Fibroblast of the aortic adventitia (primary cell): Measurements from ENCODE around the gene RAB4B. TPM values are rescaled to one million over a fixed set of nuclear protein-coding genes. Genes with fewer than 3 reads are reported as not detected.

Source experiments
- DNase-seq: peaks from one replicate; pipeline ENCODE4 v3.0.0-alpha.2; 2010; ENCODE audit warnings: low read depth
- H3K4me3 ChIP-seq: 2 replicates; pipeline ENCODE4 v1.5.1; 2011; ENCODE audit warnings: low read depth, mild to moderate bottlenecking, control low read depth, low read length, moderate library complexity
- CTCF ChIP-seq: IDR thresholded peaks from 2 replicates; pipeline ENCODE4 v1.5.1; 2011; ENCODE audit warnings: mild to moderate bottlenecking, low read length, control low read depth, inconsistent platforms; ENCODE audit not compliant: insufficient read depth
- total RNA-seq: library from RNA; depleted of rRNA; stranded (reverse); fragments of >200 nt; gene quantifications from 2 replicates; pipeline ENCODE4 v1.2.3, GENCODE V29; 2012; ENCODE audit warnings: low replicate concordance

Gene RAB4B
- total RNA-seq, 1 donor, result 10.1 TPM

GRCh38 chr19:40791996-40792395 is 13.9 kb downstream of the RAB4B start:
- DNase-seq, result no peak
- H3K4me3 ChIP-seq, result no peak overlapping the region
- TF ChIP-seq CTCF, result no peak

GRCh38 chr19:40797166-40797962 is 19.3 kb downstream of the RAB4B start:
- DNase-seq, result no peak
- H3K4me3 ChIP-seq, result no peak overlapping the region
- no peak for TF ChIP-seq CTCF

- peak; percentile 50 for DNase-seq
- peak; percentile 64 for TF ChIP-seq CTCF
- H3K4me3 ChIP-seq, result peak overlapping the region; percentile 63
Observed at GRCh38 chr19:40797963-40798682, 20.1 kb downstream of the RAB4B start.

- H3K4me3 ChIP-seq, result peak within 1 kb of the TSS; percentile 86
- no peak for TF ChIP-seq CTCF
- DNase-seq, result peak; percentile 99
Observed at GRCh38 chr19:40798683-40799557, 20.9 kb downstream of the RAB4B start, which contains the start of gene EGLN2. EGLN2 (plus strand) TSS chr19:40799191; CDS start chr19:40800573, 1,382 bp downstream.

GRCh38 chr19:40799558-40800338 is 21.7 kb downstream of the RAB4B start:
- TF ChIP-seq CTCF, result no peak
- H3K4me3 ChIP-seq, result peak overlapping the region; percentile 86
- DNase-seq, result no peak
